NCI-H2227 treated with DMSO at 0.1 percent for 48 hours (cell line): ENCODE measurements around the gene ACSL6.

ENCODE experiments used
- DNase-seq: peaks from one replicate; lab custom pipeline; 2025; lab: John Stamatoyannopoulos, UW

The ACSL6 gene

DNA sequence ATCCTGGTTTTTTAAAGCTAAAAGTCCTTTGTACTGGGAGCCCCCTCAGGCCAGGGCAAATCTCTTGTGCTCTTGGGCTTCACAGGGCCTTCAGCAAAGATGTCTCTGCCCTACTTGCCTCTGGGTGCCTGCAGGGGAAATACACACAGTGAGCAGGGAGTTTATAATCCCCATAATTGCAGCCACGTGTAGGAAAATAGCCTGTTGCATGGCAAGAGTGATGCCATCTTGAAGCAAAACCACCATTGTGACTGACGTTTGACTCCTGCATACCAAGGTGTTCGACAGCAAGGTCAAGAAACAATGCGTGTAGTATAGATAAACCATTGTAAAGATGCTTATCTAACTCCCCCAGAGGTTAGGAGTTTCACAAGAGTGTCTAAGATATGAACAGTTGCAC lies 37.6 kb upstream of the ACSL6 start:
- no peak for DNase-seq

DNA sequence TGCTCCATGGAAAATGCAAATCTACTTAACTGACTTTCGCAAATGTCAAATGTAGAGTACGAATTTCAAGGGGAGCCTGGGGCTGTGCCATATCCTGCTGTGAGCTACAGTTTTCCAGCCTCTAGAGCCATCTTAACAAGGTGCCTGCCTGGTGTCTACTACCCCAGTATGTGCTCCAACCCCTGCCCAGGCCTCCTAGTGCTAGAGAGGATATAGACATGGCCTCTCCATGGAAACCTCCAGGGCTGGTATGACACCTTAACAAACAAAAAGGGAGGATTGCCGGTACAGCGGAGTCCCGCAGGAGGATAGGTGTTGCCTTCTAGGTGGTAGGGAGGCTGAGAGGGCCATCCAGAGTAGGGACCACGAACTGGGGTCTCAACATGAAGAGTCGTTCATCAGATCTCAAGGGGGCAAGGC lies 35.4 kb upstream of the ACSL6 start:
- no peak for DNase-seq

DNA sequence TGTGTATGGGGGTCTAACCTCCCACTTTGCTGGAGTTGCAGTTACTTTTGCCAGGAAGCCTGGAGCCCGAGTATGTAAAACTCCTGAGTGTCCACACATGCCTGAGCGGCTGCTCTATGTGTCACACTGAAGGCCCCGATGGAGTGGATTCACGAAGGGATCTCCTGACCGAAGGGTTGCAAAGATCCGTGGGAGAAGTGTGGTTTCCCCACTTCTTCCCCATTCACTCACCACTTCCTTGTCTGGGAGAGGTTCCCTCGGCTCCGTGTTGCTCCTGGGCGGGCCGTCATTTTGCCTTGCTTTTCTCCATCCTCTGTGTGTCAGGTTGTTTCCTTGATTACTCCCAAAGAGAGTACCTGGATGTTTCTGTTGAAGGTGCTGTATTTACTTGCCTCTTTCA lies 32.7 kb upstream of the ACSL6 start:
- DNase-seq: no peak

DNA sequence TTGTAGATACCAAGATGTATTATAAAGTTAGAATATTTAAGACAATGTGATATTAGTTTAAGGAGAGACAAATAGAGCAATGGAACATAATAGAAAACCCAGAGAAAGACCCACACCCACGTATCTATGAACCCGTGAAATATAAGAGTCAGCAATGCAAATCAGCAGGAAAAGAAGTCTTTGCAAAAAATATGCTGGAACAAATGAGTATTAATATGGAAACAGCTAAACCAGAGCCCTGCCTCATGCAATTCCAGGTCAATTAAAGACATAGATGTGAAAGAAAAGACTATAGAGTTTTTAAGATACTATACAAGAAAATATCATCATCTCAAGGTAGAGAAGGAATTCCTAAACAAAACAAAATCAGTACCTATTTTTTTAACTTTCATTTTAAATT lies 25.9 kb upstream of the ACSL6 start:
- no peak for DNase-seq

DNA sequence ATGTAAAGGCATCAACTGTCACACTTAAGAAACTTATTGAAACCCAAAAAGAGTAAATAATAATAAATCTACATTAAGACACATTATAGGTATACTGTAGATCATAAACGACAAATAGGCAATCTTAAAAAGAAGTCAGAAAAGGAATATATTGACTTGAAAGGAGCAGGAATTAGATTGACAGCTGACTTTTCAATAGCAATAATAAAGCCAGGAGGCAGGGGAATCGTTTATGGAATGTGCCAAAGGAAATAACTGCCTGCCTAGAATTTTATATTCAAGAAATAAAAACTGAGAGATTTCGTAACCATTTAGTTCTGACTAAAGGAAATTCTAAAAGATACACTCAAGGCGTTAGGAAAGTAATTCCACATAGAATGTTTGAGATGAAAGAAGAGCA lies 21.7 kb upstream of the ACSL6 start:
- no peak for DNase-seq

DNA sequence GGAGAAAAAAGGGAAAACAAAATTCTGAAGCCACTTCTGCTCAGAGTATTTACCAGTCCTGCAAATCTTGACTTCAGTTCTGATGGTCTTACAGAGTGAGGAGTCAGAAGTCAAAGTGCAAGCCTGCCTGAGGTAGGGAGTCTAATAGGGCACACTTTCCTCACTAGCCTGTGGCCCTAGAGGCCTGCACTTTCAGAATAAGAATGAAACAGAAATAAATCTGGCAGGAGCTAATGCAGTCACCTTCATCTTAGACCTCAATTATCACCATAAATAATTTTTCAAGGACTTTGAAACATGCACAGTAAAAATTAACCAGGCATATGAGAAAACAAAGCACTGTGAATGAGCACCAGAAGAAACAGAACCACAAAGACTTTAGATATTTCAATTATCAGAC lies 20.7 kb upstream of the ACSL6 start:
- DNase-seq: no peak

DNA sequence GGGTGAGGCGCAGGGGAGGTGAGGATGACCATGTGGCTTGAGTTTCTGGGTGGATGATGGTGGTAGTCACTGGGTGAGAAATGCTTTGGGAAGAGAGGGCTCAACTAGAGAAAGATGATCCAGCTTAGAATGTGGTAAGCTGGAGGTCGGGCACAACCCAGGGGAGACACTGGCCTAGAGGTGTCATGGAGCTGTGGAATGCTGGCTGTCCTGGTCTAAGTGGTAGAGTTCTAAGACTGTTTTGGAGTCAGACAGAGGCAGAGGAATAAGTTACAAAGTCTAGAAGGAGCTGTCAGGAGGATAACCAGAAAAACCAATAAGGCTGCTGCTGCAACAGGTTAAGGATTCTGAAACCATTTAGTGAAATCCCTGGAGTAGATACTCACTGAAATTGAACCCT lies 19.2 kb upstream of the ACSL6 start:
- DNase-seq: no peak

DNA sequence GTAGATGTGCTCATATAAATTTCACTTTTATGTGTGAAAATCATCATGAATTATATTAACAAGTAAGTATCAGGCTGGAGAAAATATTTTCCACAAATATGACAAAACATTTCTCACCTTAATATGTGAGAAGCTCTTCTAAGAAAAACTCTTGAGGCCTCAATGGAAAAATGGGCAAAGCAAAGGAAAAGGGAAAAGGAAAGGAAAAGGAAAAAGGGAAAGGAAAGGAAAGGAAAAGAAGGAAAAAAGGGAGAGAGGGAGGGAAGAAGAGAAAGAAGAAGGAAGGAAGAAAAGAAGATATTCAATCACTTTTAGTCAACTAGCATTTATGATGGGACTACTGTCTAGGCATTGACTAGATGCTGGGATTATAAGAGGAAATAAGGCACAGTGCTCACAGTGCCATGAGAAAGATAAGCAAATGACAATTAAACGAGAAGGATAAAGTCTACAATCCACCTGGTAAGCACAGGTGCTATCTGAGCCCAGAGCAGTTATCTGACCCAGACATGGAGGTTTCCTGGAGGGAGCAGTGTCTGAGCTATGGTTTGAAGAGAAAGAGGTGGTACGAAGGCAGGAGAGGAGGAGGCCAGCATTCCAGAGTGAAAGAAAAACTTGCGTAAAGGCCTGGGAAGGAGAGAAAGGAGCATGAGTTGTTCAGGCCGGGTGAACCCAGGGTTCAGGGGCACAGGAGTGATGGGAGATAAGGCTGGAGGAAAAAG lies 18.3 kb upstream of the ACSL6 start:
- no peak for DNase-seq

DNA sequence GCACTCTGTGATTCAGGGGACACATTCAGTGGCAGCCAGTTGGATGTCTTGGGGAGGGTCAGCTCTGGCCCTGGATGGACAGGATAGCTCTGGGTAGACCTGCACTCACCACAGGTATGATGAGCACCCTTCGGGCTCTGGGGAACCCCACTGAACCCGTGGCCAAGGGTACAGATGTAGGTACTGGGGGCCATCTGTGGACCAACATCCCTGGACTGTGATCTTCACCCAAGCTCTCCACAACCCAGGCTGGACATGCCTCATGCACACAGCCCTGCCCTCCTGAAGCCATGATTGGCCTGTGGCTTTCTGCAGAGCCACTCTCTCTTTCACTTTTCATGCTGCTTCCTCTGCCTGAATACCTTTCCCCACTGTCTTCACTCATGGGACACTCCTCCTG lies 15.6 kb upstream of the ACSL6 start:
- no peak for DNase-seq

DNA sequence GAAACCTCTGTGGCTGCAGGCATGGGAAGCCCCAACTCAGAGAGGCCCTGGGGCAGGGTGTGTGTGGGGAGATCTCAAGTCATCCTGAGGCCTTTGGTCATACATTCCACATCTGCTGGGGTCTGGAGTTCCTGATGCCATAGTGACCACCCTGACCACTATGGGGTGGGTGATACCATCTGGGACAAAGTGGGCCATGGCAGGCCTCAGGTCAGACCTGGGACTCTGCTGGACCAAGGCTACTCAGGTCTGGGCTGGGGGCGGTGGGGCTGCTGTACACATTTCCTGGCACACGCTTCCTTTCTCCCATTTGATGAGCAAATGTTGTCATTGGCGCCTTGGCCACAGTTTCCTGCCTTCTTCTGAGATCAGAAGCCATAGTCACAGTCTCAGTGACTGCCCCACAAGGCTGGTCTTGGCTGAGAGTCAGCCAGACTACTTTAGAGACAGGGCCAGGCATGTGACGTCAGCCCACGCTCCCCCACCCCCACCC lies 15.1 kb upstream of the ACSL6 start:
- no peak for DNase-seq

DNA sequence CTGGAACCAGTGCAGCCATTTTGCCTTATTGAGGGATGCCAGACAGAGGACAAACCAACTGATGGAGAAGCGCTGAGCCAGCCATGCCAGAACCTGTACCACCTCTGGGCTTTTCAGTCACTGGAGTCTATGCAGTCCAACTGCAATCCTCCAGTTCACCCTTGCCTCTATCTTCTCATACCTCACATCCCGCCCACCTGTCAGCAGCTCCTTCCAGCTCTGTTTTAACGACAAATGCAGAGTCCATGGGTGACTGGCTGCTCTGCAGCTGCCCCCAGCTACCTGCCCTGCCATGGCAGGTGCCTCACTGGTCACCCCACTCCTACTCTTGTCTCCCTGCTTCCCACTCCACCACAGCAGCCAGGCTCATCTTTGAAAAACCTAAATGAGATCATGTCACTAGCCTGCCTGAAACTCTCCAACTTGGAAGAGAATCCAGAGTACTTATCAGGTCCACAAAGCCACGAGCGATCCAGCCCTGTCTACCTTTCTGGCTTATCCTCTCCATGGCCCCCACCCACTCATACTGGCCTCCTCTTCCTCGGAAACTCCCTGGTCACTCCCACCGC lies 14.0 kb upstream of the ACSL6 start:
- DNase-seq: no peak

DNA sequence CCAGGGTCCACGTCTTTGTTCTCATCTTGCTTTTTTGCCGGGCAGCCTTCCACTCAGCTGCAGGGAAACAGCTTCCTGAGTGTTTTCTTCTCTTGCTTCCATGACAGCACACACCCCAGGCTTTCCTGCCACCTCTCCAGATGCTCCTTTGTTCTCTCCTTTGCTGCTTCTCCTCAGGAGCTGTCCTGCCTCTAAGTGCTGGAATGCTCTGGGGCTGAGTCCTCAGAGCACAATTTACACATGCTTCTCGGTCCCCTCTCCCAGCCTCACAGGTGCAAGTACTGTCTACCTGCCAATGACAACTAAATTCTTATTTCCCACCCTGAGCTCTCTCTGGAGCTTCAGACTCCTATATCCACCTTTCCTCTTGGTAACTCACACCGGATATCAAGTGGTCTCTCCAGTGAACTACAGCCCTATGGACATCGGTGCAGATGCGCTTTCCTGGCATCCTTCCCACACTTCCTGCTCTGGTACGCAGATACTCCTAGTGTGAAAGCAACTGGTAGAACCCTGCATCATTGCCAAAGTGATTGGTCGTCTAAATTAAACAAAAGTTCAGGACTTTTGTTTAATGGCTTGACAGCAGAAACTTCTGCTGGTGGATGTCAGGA lies 13.4 kb upstream of the ACSL6 start:
- no peak for DNase-seq

DNA sequence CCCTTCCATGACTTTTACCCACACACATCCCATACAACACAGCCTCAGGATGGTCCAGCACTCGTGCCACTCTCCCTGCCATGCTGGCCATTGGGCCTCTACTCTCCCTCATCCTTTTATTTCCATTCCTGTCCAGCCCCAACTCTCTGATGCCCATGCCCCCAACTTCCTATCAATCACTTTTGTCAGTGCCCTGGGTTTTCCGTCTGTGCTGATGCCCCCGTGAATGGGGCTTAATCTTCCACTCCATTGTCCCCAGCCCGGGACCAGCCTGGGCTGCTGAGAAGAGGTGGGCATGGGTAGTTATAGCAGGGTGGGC lies 12.6 kb upstream of the ACSL6 start:
- DNase-seq: no peak

DNA sequence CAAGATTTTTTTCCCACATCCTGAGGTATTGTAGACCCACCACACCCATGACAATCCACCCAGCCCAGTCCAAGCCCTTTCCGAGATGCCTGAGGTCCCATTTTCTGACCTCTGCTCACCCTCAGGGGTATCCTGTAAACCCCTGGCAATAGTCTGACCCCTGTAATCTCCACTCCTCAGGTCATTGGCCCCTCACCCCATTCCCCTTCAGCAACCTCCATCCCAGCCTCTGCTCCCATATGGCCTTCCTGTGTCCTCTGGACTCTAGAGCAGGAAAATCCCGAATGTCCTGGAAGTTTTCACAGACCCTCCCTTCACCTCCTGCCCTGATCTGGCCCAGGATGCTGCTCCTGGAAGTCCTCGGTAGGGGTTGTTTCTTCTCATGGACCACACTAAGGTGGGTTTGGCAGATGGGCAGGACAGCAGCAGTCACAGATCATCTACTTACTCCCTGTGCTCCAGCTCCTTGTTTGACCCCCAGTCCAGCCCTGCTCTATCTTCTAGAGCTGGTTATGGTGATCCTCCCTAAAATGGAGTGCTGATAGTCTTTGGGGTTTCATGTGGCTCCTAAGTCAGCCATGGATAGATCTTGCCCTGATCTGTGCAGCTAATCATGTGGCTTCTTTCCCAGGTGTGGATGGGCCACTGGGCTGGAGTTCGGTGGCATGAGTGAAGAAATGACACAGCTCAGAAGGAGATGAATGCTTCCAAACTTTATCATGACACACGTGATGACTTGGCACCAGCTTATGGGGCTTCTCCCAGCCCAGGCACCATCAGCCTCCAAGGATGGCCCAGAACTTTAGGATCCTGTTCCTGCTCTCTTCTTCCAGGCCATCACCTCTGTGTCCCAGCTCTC lies 12.0 kb upstream of the ACSL6 start:
- no peak for DNase-seq

DNA sequence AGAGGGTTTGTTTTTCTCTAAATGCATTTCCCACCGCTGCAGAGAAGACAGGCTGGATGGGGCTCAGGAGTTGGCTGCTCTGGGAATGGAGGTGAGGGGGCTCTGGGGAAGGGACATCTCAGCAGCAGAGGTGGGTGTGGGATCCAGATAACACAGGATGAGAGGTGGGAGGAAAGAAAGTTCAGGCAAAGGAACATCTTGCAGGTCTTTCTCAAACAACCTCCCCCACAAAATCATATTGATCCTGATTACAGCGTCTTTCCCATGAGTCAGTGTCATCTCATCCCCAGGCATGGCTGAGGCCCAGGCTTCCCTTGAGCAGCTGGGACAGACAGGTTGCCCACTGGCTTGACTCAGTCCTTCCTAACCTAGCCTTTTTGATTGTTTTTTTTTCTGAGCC lies 11.3 kb upstream of the ACSL6 start:
- no peak for DNase-seq

DNA sequence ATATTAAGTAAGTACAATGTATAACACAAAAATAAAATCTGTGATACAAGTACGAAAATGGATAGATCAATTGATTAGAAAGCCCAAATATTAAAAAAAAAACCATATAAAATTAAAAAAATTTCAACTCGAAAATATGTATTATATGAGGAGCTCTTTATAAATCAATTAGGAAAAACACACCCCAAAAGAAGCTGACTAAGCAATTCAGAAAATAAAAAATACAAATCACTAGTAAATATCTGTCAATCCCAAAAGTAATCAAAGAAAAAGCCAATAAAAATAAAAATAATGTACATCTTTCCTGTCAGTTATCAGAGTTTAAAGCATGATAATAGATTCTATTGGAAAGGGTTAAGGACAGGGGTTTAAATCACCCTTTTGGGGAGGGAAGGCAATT lies 10.2 kb upstream of the ACSL6 start:
- no peak for DNase-seq

DNA sequence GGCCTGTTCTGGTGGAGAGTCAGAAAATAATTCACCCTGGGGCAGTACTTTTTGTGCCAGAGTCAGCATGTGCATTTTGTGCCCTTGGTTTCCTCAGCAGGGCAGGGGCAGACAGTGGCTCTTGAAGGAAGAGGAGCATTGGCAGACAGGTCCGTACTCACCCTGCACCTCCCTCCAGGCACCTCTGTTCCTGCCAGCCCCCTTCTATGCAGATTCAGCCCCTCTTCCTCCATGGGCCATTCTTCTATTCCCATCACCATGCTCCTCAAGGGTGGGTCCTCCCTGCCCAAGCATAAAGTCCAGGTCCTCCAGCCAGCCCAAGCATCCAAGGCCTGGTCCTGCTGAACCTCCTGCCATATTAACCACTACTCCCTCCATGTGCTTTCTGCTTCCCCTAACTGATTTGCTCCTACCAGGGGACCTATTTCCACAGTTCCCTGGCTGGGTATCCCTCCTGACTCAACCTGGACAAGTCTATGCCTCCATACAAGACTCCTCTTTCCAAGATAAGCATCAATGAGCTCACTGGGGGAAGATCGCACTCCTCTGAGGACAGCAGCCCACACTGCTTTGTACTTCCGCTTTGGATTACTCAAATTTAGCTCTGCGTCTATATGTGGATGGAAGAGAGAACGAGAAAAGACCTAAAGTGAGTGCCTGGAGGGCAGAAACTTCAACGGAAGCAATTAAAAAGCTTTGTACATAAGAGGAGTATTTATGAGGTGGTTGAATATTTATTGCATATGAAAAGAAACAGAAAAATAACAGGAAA lies 9.3 kb upstream of the ACSL6 start:
- DNase-seq: no peak

DNA sequence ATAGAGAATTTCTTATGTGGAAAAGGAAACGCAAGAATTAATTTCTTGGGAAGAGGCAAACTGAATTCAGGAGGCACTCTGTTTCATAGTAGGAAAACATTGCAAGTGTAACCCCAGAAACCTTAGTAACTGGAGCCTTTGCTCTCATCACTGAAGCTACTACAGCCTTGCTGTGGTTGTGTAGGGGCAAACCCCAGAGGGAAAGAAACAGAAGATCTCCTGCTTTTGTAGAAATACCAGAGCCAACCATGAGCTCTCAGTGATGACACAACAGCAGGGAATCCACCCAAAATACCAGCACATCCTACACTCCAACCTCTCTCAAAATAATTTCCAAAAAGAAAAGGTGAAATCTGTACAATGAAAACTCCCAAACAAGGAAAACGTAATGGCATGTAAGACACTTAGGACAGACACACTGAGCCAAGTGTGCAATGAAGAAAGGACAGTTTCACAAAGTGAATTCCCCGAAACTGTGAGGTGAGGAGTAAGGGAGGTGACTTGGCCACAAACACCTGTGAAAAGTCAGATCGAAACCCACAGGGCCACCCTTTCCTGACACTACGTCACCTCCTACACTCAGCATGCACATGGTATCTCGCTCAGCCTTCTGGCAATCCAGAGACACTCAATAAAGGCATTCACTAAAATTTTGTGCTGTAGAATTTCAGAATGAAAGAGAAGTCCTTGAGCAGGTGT lies 8.5 kb upstream of the ACSL6 start:
- DNase-seq: no peak

DNA sequence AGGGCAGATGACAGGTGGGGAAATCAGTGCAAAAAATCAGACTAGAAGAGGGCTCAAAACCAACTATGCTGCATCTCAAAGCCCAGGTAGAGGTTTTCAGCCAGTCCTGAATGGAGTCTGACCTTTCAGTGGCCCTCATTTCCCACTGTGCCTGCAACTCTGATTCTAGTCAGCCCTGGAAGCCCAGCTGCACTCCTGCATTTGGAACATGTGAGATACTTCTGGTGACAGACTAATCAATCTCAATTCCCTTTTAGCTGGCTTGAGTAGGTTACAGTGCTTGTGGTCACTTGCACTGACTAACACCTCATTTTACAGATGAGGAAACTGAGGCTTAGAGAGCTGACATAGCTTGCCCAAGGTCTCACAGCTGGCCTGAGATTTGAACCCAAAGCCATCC lies 7.9 kb upstream of the ACSL6 start:
- no peak for DNase-seq

DNA sequence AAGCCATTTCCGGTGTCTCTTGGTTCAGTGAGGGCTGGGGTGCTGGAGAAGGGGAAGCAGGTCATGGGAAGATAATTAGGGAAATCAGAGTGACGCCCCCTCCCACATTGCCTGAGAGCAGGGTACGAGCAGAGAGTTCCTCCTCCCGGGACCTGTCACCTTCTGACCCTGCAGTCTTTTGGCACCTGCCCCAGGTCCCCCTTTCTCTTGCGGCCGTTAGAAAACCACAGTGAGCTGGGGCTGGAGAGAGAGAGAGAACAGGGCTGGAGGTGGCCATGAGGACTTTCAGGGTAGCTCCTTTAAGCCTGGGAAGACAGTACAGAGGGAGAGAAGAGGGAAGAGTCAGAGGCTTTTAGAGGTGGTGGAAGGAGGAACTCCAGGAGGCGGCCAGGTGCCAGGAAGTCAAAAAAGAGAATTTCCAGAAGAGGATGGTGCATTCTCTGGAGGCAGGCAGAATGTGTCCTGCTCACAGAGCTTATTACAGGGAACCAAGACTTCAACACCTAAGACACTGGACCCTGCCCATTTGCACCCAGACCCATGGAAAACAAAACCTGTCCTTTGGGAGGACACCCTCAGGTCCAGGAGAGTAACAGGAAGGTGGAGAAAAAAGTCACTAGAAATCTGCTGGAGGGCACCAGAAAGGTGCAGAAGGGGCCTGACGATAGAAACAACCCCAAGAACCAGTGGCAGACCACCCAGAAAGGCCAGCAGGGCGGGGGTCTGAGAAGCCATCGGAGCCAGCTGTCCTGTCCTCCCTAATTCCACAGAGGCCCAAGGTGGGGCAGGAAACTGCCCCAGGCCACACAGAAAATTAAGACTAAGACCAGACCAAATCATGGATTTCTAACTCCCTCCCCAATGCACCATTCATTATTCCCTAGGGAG lies 6.5 kb upstream of the ACSL6 start:
- no peak for DNase-seq
